ENCODE measurements around the gene MYH9.

DNA sequence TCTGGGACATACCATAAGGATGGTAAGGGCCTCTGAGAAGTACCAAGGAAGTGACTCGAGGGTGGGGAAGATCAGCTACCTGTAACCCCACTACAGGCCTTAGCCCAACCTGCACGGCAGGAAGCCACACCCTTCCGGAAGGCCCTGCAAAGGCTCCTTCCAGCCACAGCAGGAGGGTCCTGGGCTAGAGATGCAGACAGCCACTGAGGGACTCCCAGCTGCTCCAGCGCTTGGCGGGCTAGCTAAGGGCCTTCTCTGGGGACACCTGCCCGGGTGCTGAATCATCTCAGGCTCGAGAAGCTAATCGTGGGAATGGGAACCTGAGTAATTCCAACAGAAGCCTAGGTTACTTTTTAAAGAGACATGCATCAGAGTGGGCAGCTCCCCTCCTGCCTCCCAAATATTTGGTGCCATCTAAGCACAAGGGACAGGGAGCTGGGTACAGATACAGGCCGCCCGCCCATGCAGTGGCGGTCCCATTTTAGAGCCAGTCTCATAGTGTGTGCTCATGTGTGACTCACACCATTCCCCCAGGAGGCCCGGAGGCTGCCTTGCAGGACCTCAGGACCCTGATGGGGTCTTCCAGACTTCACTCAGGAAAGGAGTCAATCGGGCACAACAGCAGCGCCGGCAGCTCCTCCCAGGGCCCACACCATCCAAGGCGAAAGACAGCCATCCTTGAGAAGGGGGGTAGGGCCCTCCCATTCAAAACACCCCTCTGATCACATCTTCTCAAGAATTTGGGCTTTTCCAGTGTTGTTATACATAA lies 8.0 kb downstream of the MYH9 start:
- TF ChIP-seq EZH2 (IDR thresholded peaks at IDR 0.05) (no peak), CTCF (IDR thresholded peaks at IDR 0.05 in 2 of 3, conservative IDR thresholded peaks at IDR 0.05 in 1 of 3; ENCODE audit: borderline replicate concordance in 1 of 3, insufficient read depth in 1 of 3, low read depth in 2 of 3, low read length in 2 of 3) (no peak), POLR2AphosphoS5 (IDR thresholded peaks at IDR 0.05; ENCODE audit: low read depth, low read length) (no peak), YY1 (IDR thresholded peaks at IDR 0.05; ENCODE audit: extremely low read depth, insufficient replicate concordance, low read depth, low read length) (no peak), MAX (IDR thresholded peaks at IDR 0.05) (no peak), POLR2A (IDR thresholded peaks at IDR 0.05; ENCODE audit: borderline replicate concordance, extremely low read depth, insufficient read depth, insufficient read length) (no peak), EZH2phosphoT487 (IDR thresholded peaks at IDR 0.05; ENCODE audit: borderline replicate concordance) (no peak), FOSL1 (IDR thresholded peaks at IDR 0.05; ENCODE audit: low read depth) (no peak), RAD21 (IDR thresholded peaks at IDR 0.05; ENCODE audit: low read depth) (no peak), CEBPB (IDR thresholded peaks at IDR 0.05; ENCODE audit: low read depth) (no peak), ZFX (IDR thresholded peaks at IDR 0.05) (no peak), SP1 (IDR thresholded peaks at IDR 0.05; ENCODE audit: low read depth) (no peak)
- TF ChIP-seq, protein P1, sequence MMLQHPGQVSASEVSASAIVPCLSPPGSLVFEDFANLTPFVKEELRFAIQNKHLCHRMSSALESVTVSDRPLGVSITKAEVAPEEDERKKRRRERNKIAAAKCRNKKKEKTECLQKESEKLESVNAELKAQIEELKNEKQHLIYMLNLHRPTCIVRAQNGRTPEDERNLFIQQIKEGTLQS (IDR thresholded peaks at IDR 0.05), result no peak
- TF ChIP-seq, protein P2, sequence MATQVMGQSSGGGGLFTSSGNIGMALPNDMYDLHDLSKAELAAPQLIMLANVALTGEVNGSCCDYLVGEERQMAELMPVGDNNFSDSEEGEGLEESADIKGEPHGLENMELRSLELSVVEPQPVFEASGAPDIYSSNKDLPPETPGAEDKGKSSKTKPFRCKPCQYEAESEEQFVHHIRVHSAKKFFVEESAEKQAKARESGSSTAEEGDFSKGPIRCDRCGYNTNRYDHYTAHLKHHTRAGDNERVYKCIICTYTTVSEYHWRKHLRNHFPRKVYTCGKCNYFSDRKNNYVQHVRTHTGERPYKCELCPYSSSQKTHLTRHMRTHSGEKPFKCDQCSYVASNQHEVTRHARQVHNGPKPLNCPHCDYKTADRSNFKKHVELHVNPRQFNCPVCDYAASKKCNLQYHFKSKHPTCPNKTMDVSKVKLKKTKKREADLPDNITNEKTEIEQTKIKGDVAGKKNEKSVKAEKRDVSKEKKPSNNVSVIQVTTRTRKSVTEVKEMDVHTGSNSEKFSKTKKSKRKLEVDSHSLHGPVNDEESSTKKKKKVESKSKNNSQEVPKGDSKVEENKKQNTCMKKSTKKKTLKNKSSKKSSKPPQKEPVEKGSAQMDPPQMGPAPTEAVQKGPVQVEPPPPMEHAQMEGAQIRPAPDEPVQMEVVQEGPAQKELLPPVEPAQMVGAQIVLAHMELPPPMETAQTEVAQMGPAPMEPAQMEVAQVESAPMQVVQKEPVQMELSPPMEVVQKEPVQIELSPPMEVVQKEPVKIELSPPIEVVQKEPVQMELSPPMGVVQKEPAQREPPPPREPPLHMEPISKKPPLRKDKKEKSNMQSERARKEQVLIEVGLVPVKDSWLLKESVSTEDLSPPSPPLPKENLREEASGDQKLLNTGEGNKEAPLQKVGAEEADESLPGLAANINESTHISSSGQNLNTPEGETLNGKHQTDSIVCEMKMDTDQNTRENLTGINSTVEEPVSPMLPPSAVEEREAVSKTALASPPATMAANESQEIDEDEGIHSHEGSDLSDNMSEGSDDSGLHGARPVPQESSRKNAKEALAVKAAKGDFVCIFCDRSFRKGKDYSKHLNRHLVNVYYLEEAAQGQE (IDR thresholded peaks at IDR 0.05; ENCODE audit: low read depth), result no peak

All from HCT116 (cell line).